ENCODE measurements around the gene LMNA.

DNA sequence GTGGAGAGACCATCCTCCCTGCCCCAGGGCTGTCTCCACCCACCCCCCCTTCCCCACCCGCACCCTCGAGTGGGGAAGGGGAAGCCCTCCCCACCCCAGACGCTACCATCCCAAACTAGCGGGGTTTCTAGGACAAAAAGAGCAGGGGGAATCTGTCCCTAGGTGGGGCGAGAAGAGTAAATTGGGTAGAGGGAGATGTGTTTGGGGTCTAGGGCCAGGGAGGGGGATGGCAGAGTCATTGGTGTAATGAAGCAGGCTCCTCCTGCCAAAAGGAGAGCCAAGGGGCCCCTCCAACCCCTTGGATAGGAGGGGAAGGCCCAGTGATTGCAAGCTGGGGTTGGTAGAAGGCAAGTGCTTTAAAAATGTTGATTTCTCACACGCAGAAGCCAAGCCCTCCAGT lies 42.3 kb upstream of the LMNA start:
- TF ChIP-seq, protein P1, sequence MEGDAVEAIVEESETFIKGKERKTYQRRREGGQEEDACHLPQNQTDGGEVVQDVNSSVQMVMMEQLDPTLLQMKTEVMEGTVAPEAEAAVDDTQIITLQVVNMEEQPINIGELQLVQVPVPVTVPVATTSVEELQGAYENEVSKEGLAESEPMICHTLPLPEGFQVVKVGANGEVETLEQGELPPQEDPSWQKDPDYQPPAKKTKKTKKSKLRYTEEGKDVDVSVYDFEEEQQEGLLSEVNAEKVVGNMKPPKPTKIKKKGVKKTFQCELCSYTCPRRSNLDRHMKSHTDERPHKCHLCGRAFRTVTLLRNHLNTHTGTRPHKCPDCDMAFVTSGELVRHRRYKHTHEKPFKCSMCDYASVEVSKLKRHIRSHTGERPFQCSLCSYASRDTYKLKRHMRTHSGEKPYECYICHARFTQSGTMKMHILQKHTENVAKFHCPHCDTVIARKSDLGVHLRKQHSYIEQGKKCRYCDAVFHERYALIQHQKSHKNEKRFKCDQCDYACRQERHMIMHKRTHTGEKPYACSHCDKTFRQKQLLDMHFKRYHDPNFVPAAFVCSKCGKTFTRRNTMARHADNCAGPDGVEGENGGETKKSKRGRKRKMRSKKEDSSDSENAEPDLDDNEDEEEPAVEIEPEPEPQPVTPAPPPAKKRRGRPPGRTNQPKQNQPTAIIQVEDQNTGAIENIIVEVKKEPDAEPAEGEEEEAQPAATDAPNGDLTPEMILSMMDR (IDR thresholded peaks at IDR 0.05; ENCODE audit: borderline replicate concordance, extremely low read depth, low read length, poor library complexity, severe bottlenecking) = no peak
- no peak for TF ChIP-seq EZH2 (IDR thresholded peaks at IDR 0.05; ENCODE audit: borderline replicate concordance, low read depth, low read length, severe bottlenecking)

Data from DND-41 (cell line).